ENCODE measurements around the gene CNPY1.

Gene CNPY1

GRCh38 chr7:155543926-155544325, 2.4 kb downstream of the CNPY1 start:
- no peak for DNase-seq
- in situ Hi-C loops (cut with HindIII; ENCODE audit: low pct_ligation_motif_present, low pct_unique_long_range_greater_than_20kb, low sequenced_read_pairs), result no loop called here

- in situ Hi-C loops (cut with HindIII; ENCODE audit: low pct_ligation_motif_present, low pct_unique_long_range_greater_than_20kb, low sequenced_read_pairs), result no loop called here
- DNase-seq, result no peak
Observed at GRCh38 chr7:155543011-155543876, 3.1 kb downstream of the CNPY1 start.

GRCh38 chr7:155541986-155542675, 4.2 kb downstream of the CNPY1 start:
- no peak for DNase-seq
- in situ Hi-C loops (cut with HindIII; ENCODE audit: low pct_ligation_motif_present, low pct_unique_long_range_greater_than_20kb, low sequenced_read_pairs), result no loop called here

- in situ Hi-C loops (cut with HindIII; ENCODE audit: low pct_ligation_motif_present, low pct_unique_long_range_greater_than_20kb, low sequenced_read_pairs), result no loop called here
- no peak for DNase-seq
Observed at GRCh38 chr7:155540553-155540952, 5.8 kb downstream of the CNPY1 start.

- in situ Hi-C loops (cut with HindIII; ENCODE audit: low pct_ligation_motif_present, low pct_unique_long_range_greater_than_20kb, low sequenced_read_pairs), result no loop called here
- DNase-seq, result no peak
Observed at GRCh38 chr7:155538293-155538692, 8.1 kb downstream of the CNPY1 start.

GRCh38 chr7:155536451-155536850, 9.9 kb downstream of the CNPY1 start:
- DNase-seq, result no peak
- in situ Hi-C loops (cut with HindIII; ENCODE audit: low pct_ligation_motif_present, low pct_unique_long_range_greater_than_20kb, low sequenced_read_pairs), result no loop called here

- no peak for DNase-seq
- in situ Hi-C loops (cut with HindIII; ENCODE audit: low pct_ligation_motif_present, low pct_unique_long_range_greater_than_20kb, low sequenced_read_pairs), result no loop called here
Observed at GRCh38 chr7:155534691-155535090, 11.7 kb downstream of the CNPY1 start.

- DNase-seq, result peak; percentile 54
- in situ Hi-C loops (cut with HindIII; ENCODE audit: low pct_ligation_motif_present, low pct_unique_long_range_greater_than_20kb, low sequenced_read_pairs), result no loop called here
Observed at GRCh38 chr7:155533827-155534690, 12.3 kb downstream of the CNPY1 start.

- DNase-seq, result no peak
- in situ Hi-C loops (cut with HindIII; ENCODE audit: low pct_ligation_motif_present, low pct_unique_long_range_greater_than_20kb, low sequenced_read_pairs), result no loop called here
Observed at GRCh38 chr7:155533120-155533826, 13.1 kb downstream of the CNPY1 start.

GRCh38 chr7:155532792-155533119, 13.6 kb downstream of the CNPY1 start:
- DNase-seq, result no peak
- in situ Hi-C loops (cut with HindIII; ENCODE audit: low pct_ligation_motif_present, low pct_unique_long_range_greater_than_20kb, low sequenced_read_pairs), result no loop called here

- no peak for DNase-seq
- in situ Hi-C loops (cut with HindIII; ENCODE audit: low pct_ligation_motif_present, low pct_unique_long_range_greater_than_20kb, low sequenced_read_pairs), result no loop called here
Observed at GRCh38 chr7:155531681-155532080, 14.7 kb downstream of the CNPY1 start.

- DNase-seq, result no peak
- in situ Hi-C loops (cut with HindIII; ENCODE audit: low pct_ligation_motif_present, low pct_unique_long_range_greater_than_20kb, low sequenced_read_pairs), result no loop called here
Observed at GRCh38 chr7:155530601-155531000, 15.8 kb downstream of the CNPY1 start.

GRCh38 chr7:155529845-155530244, 16.5 kb downstream of the CNPY1 start:
- no peak for DNase-seq
- in situ Hi-C loops (cut with HindIII; ENCODE audit: low pct_ligation_motif_present, low pct_unique_long_range_greater_than_20kb, low sequenced_read_pairs), result no loop called here

- in situ Hi-C loops (cut with HindIII; ENCODE audit: low pct_ligation_motif_present, low pct_unique_long_range_greater_than_20kb, low sequenced_read_pairs), result no loop called here
- DNase-seq, result no peak
Observed at GRCh38 chr7:155529346-155529745, 17.0 kb downstream of the CNPY1 start.

GRCh38 chr7:155527664-155528063, 18.7 kb downstream of the CNPY1 start:
- DNase-seq, result no peak
- in situ Hi-C loops (cut with HindIII; ENCODE audit: low pct_ligation_motif_present, low pct_unique_long_range_greater_than_20kb, low sequenced_read_pairs), result no loop called here

GRCh38 chr7:155526225-155526624, 20.1 kb downstream of the CNPY1 start:
- DNase-seq, result no peak
- in situ Hi-C loops (cut with HindIII; ENCODE audit: low pct_ligation_motif_present, low pct_unique_long_range_greater_than_20kb, low sequenced_read_pairs), result no loop called here

- DNase-seq, result peak; percentile 33
- in situ Hi-C loops (cut with HindIII; ENCODE audit: low pct_ligation_motif_present, low pct_unique_long_range_greater_than_20kb, low sequenced_read_pairs), result no loop called here
Observed at GRCh38 chr7:155524018-155524556, 22.3 kb downstream of the CNPY1 start.

- in situ Hi-C loops (cut with HindIII; ENCODE audit: low pct_ligation_motif_present, low pct_unique_long_range_greater_than_20kb, low sequenced_read_pairs), result no loop called here
- DNase-seq, result no peak
Observed at GRCh38 chr7:155523168-155523675, 23.1 kb downstream of the CNPY1 start.

Data from ACHN (cell line).